Measurements from ENCODE around the gene SGSM2. TPM values are rescaled to one million over a fixed set of nuclear protein-coding genes. Genes with fewer than 3 reads are reported as not detected.

Gene SGSM2
- total RNA-seq, 1 experiment from 2014 or later, result 47.2 TPM

GRCh38 chr17:2401426-2402221 is 64.3 kb downstream of the SGSM2 start:
- peak overlapping the region; percentile 98 for H3K4me3 ChIP-seq (ENCODE audit: low read length)
- BruUV-seq (replicated peaks), result no TSS peak
- H3K9ac ChIP-seq (ENCODE audit: low read length), result peak overlapping the region; percentile 100
- peaks cover 56% of the 10 kb centered on the region for H3K4me1 ChIP-seq (ENCODE audit: insufficient read depth, low read length)
- H2AFZ ChIP-seq (ENCODE audit: low read length), result peak overlapping the region; percentile 75
- POLR2A ChIA-PET (ENCODE audit: unreplicated experiment), result interaction anchor here (0.7 kb wide), 2 partner anchors 109 to 753 kb away, joined by 3 to 10 read pairs; no protein-coding TSS in a partner anchor
- DNase-seq (peak; percentile 97), ATAC-seq (peak; percentile 38)
- CTCF ChIA-PET, result interaction anchor here (0.5 to 0.6 kb wide), 2 partner anchors 1279 to 1353 kb away, joined by 3 read pairs; no protein-coding TSS in a partner anchor
- peaks cover 10% of the 10 kb centered on the region; the same call in 1 of the 2 replicates for H4K20me1 ChIP-seq (ENCODE audit: low read length)
- no peaks in the 10 kb centered on the region for H3K9me3 ChIP-seq (ENCODE audit: low read length)
- no peak for TF ChIP-seq EZH2 (IDR thresholded peaks at IDR 0.05; ENCODE audit: low read length, unreplicated experiment)
- TF ChIP-seq CTCF (conservative IDR thresholded peaks at IDR 0.05; ENCODE audit: low read depth, low read length), result no peak
- no peak for TF ChIP-seq EZH2phosphoT487 (IDR thresholded peaks at IDR 0.05; ENCODE audit: borderline replicate concordance, low read length)
- H3K27ac ChIP-seq (ENCODE audit: low read length), result peak overlapping the region; percentile 95
- peaks cover 10% of the 10 kb centered on the region for H3F3A ChIP-seq (ENCODE audit: low read length, unreplicated experiment)
- H3K27me3 ChIP-seq (ENCODE audit: low read length), result no peaks in the 10 kb centered on the region
- H3K36me3 ChIP-seq (ENCODE audit: low read depth, low read length), result no peaks in the 10 kb centered on the region
- peaks cover 33% of the 10 kb centered on the region for H3K79me2 ChIP-seq (ENCODE audit: low read length)
- peak overlapping the region; percentile 100 for H3K4me2 ChIP-seq (ENCODE audit: low read length)
- H3K9me2 ChIP-seq (replicated peaks; ENCODE audit: low read length), result no peaks in the 10 kb centered on the region
- intact Hi-C loops (cut with micrococcal nuclease), result loop anchor here (2.0 kb wide), 1 partner anchor 43 kb away; no protein-coding TSS in a partner anchor

GRCh38 chr17:2402544-2402943 is 65.2 kb downstream of the SGSM2 start:
- TF ChIP-seq EZH2phosphoT487 (IDR thresholded peaks at IDR 0.05; ENCODE audit: borderline replicate concordance, low read length), result no peak
- TF ChIP-seq CTCF (conservative IDR thresholded peaks at IDR 0.05; ENCODE audit: low read depth, low read length), result no peak
- TF ChIP-seq EZH2 (IDR thresholded peaks at IDR 0.05; ENCODE audit: low read length, unreplicated experiment), result no peak
- intact Hi-C loops (cut with micrococcal nuclease), result no loop called here
- DNase-seq (no peak), ATAC-seq (no peak)
- Histone ChIP-seq H3K27ac (ENCODE audit: low read length) (peak overlapping the region; percentile 57), H3K4me2 (ENCODE audit: low read length) (peak overlapping the region; percentile 83), H3K9me3 (ENCODE audit: low read length) (no peaks in the 10 kb centered on the region), H3K79me2 (ENCODE audit: low read length) (peaks cover 26% of the 10 kb centered on the region), H3K27me3 (ENCODE audit: low read length) (no peaks in the 10 kb centered on the region), H3K9ac (ENCODE audit: low read length) (peak overlapping the region; percentile 61), H2AFZ (ENCODE audit: low read length) (no peak overlapping the region), H3K36me3 (ENCODE audit: low read depth, low read length) (no peaks in the 10 kb centered on the region), H3K9me2 (replicated peaks; ENCODE audit: low read length) (no peaks in the 10 kb centered on the region), H3F3A (ENCODE audit: low read length, unreplicated experiment) (peaks cover 14% of the 10 kb centered on the region), H3K4me3 (ENCODE audit: low read length) (peak overlapping the region; percentile 62), H3K4me1 (ENCODE audit: insufficient read depth, low read length) (peaks cover 53% of the 10 kb centered on the region), H4K20me1 (ENCODE audit: low read length) (peaks cover 10% of the 10 kb centered on the region; the same call in 1 of the 2 replicates)
- ChIA-PET POLR2A (ENCODE audit: unreplicated experiment) (interaction anchor here (0.7 kb wide), 2 partner anchors 109 to 754 kb away, joined by 3 to 10 read pairs; no protein-coding TSS in a partner anchor), CTCF (interaction anchor here (0.6 kb wide), 1 partner anchor 1280 kb away, joined by 3 read pairs; no protein-coding TSS in a partner anchor)
- TSS peak; percentile 38 for BruUV-seq (replicated peaks)
